Tibial nerve (tissue), 4 donors: ENCODE measurements around the gene TAF11L4.

Source experiments
- EP300 ChIP-seq, 2 donors: sonication (generic); formaldehyde crosslinking; IDR thresholded peaks; one replicate each; pipeline ENCODE4 v1.6.1; 2017; ENCODE audit warnings: antibody characterized with exemption in 2 of 2, mild to moderate bottlenecking in 1 of 2
- TF ChIP-seq, protein P1 (sequence below), 5 experiments: fragments of 200-600 bp in 3 of 5; fragments of 450-650 bp in 2 of 5; sonication (generic) in 3 of 5; IDR thresholded peaks; one replicate each; pipeline ENCODE4 v1.5.1; 2016 to 2019; ENCODE audit warnings: antibody characterized with exemption in 5 of 5, mild to moderate bottlenecking in 3 of 5, moderate library complexity in 2 of 5

GRCh38 chr5:17477043-17477442 lies 44.6 kb upstream of the TAF11L4 start:
- TF ChIP-seq, protein P1, sequence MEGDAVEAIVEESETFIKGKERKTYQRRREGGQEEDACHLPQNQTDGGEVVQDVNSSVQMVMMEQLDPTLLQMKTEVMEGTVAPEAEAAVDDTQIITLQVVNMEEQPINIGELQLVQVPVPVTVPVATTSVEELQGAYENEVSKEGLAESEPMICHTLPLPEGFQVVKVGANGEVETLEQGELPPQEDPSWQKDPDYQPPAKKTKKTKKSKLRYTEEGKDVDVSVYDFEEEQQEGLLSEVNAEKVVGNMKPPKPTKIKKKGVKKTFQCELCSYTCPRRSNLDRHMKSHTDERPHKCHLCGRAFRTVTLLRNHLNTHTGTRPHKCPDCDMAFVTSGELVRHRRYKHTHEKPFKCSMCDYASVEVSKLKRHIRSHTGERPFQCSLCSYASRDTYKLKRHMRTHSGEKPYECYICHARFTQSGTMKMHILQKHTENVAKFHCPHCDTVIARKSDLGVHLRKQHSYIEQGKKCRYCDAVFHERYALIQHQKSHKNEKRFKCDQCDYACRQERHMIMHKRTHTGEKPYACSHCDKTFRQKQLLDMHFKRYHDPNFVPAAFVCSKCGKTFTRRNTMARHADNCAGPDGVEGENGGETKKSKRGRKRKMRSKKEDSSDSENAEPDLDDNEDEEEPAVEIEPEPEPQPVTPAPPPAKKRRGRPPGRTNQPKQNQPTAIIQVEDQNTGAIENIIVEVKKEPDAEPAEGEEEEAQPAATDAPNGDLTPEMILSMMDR (IDR thresholded peaks at IDR 0.05), result no peak
- no peak for TF ChIP-seq EP300 (IDR thresholded peaks at IDR 0.05)
